Stimulated activated effector memory CD8-positive, alpha-beta T cell treated with anti-CD3 and anti-CD28 coated beads, Interleukin-12 subunit alpha, Interleukin-12 subunit beta, amount 100 ng/mL, for 72 hours (primary cell): ENCODE results near the gene LHPP.
A peak's percentile ranks its signal among the peaks of the same experiment; 100 is the strongest.

Experiments
- ATAC-seq: fragments of 150-1000 bp; cut with Tn5 transposase; 2 replicates; pipeline ENCODE4 v1.10.0; 2021
- DNase-seq, 2 donors: peaks; one replicate each; pipeline ENCODE4 v3.0.0; 2021 to 2022; ENCODE audit warnings: low spot score in 2 of 2
- H3K27ac Mint-ChIP-seq: one replicate; pipeline ENCODE4 v1.8.0; 2022; ENCODE audit warnings: mild to moderate bottlenecking, mixed read lengths
- H3K36me3 Mint-ChIP-seq: one replicate; pipeline ENCODE4 v1.8.0; 2022; ENCODE audit warnings: mild to moderate bottlenecking, mixed read lengths
- H3K4me1 Mint-ChIP-seq: one replicate; pipeline ENCODE4 v1.8.0; 2022; ENCODE audit warnings: mixed read lengths
- H3K4me3 Mint-ChIP-seq: one replicate; pipeline ENCODE4 v1.8.0; 2022; ENCODE audit warnings: mild to moderate bottlenecking, mixed read lengths
- H3K9me3 Mint-ChIP-seq: one replicate; pipeline ENCODE4 v1.8.0; 2022; ENCODE audit warnings: mixed read lengths

The LHPP gene

GRCh38 chr10:124566222-124566888 lies 104.7 kb downstream of the LHPP start:
- Mint-ChIP-seq H3K36me3 (no peaks in the 10 kb centered on the region), H3K4me3 (no peak overlapping the region), H3K4me1 (peaks cover 10% of the 10 kb centered on the region), H3K9me3 (peaks cover 4% of the 10 kb centered on the region), H3K27ac (no peak overlapping the region)
- ATAC-seq (no peak), DNase-seq (no peak)

- H3K4me1 Mint-ChIP-seq, result peaks cover 7% of the 10 kb centered on the region
Measured at GRCh38 chr10:124566981-124567835, 105.6 kb downstream of the LHPP start.

GRCh38 chr10:124568339-124568738 lies 106.7 kb downstream of the LHPP start:
- DNase-seq (no peak), ATAC-seq (no peak)
- peaks cover 6% of the 10 kb centered on the region for H3K4me1 Mint-ChIP-seq
- H3K9me3 Mint-ChIP-seq, result no peaks in the 10 kb centered on the region
- H3K36me3 Mint-ChIP-seq, result no peaks in the 10 kb centered on the region
- no peak overlapping the region for H3K4me3 Mint-ChIP-seq
- no peak overlapping the region for H3K27ac Mint-ChIP-seq

More at GRCh38 chr10:124566981-124567835, 105.6 kb downstream of the LHPP start:
- Mint-ChIP-seq H3K4me3 (no peak overlapping the region), H3K9me3 (no peaks in the 10 kb centered on the region), H3K36me3 (no peaks in the 10 kb centered on the region), H3K27ac (no peak overlapping the region)
- DNase-seq, result no peak
- no peak for ATAC-seq

- H3K4me3 Mint-ChIP-seq, result no peak overlapping the region
- H3K27ac Mint-ChIP-seq, result peak overlapping the region; percentile 8
- H3K9me3 Mint-ChIP-seq, result no peaks in the 10 kb centered on the region
- no peak for DNase-seq
- no peaks in the 10 kb centered on the region for H3K36me3 Mint-ChIP-seq
- peaks cover 6% of the 10 kb centered on the region for H3K4me1 Mint-ChIP-seq
- ATAC-seq, result no peak
Measured at GRCh38 chr10:124568848-124569622, 107.4 kb downstream of the LHPP start.

DNA sequence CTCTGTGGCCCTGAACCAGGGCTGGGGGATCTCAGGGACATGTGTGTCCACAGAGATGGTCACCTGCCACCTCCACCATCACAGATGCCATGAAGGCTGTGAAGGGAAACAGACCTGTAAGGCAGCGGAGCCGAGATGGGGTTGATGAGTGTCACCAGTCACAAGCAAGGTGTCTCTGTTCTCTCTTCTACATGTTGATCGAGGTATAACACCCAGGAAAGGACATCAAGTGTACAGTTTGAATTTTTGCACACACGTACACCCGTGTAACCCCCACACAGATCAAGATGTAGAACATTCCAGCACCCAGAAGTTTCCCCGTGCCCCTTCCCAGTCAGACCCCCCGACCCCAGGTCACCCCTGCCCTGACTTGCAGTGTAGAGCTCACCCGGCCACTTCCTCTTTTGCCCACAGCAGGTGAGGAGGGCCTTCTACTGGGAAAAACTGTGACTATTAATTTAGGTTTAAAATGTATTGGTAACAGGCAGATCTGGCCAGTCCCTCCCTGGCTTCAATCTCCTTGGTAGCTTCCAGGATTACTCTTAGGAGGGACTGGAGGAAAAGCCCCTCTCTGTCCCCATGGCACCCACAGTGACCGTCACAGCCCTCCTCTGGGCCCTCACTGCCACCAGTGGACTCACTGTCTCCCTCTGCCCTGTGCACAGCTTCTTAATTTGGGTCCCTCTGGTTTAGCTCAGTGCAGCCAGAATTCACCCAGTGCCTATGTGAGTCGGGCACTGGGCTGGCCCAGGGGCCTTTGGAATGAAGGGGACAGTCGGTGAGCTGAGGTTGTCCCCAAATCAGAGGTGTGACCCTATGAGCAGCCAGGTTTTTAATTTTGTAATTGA lies 108.2 kb downstream of the LHPP start:
- ATAC-seq (no peak), DNase-seq (no peak)
- Mint-ChIP-seq H3K27ac (no peak overlapping the region), H3K9me3 (no peaks in the 10 kb centered on the region), H3K4me1 (peaks cover 6% of the 10 kb centered on the region), H3K36me3 (no peaks in the 10 kb centered on the region), H3K4me3 (no peak overlapping the region)

DNA sequence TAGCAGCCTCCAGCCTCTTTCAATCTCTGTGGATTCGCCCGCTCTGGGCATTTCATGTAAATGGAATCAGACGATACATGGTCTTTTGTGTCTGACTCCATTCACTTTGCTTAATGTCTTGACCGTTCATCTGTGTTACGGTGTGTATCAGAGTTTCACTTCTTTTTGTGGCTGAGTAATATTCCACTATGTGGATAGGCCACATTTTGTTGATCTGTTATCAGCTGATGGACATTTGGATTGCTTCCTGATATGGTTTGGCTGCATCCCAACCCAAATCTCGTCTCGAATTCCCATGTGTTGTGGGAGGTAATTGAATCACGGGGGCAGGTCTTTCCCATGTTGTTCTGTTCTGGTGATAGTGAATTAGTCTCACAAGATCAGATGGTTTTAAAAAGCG lies 109.0 kb downstream of the LHPP start:
- no peaks in the 10 kb centered on the region for H3K9me3 Mint-ChIP-seq
- ATAC-seq, result no peak
- DNase-seq, result no peak
- H3K4me1 Mint-ChIP-seq, result peaks cover 9% of the 10 kb centered on the region
- no peak overlapping the region for H3K4me3 Mint-ChIP-seq
- no peaks in the 10 kb centered on the region for H3K36me3 Mint-ChIP-seq
- H3K27ac Mint-ChIP-seq, result no peak overlapping the region

- peaks cover 13% of the 10 kb centered on the region for H3K4me1 Mint-ChIP-seq
- ATAC-seq (no peak), DNase-seq (no peak)
- H3K27ac Mint-ChIP-seq, result no peak overlapping the region
- no peak overlapping the region for H3K4me3 Mint-ChIP-seq
- no peaks in the 10 kb centered on the region for H3K9me3 Mint-ChIP-seq
- no peaks in the 10 kb centered on the region for H3K36me3 Mint-ChIP-seq
Measured at GRCh38 chr10:124572751-124573150, 111.1 kb downstream of the LHPP start.

DNA sequence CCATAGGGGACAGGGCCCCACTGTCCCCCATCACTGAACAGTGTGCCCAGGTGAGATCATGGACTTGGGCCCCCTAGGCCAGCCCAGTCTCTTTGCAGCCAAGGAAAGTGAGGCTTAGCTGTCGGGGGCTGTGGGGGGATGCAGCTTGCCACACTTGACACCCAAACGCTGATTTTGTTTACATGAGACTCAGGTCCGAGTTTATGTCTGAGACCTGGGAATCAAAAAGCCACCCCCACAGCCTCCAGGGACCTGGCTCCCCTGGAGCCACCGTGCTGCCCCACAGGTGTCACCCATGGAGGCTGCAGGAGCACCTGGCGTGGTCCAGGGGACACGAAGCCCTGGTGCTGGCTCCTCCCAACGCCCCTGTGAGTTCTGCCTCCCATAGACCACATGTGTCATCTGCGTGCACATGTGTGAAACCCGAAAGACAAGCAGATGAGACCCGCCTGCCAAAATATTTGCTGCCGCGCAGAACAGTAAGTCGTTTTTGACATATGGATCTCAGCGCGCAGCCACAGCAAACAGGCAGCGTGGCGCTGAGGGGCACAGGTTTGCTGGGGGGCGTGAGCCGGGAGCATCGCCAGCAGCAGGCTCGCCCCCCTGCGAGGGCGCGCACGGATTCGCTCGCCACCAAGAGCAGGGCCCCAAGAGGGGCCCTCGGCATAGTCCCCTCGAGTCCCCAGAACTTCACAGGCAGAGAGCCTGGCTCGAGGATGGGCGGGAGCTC lies 112.3 kb downstream of the LHPP start:
- ATAC-seq (no peak), DNase-seq (no peak)
- no peaks in the 10 kb centered on the region for H3K9me3 Mint-ChIP-seq
- H3K4me1 Mint-ChIP-seq, result peaks cover 20% of the 10 kb centered on the region
- H3K27ac Mint-ChIP-seq, result no peak overlapping the region
- no peaks in the 10 kb centered on the region for H3K36me3 Mint-ChIP-seq
- no peak overlapping the region for H3K4me3 Mint-ChIP-seq

DNA sequence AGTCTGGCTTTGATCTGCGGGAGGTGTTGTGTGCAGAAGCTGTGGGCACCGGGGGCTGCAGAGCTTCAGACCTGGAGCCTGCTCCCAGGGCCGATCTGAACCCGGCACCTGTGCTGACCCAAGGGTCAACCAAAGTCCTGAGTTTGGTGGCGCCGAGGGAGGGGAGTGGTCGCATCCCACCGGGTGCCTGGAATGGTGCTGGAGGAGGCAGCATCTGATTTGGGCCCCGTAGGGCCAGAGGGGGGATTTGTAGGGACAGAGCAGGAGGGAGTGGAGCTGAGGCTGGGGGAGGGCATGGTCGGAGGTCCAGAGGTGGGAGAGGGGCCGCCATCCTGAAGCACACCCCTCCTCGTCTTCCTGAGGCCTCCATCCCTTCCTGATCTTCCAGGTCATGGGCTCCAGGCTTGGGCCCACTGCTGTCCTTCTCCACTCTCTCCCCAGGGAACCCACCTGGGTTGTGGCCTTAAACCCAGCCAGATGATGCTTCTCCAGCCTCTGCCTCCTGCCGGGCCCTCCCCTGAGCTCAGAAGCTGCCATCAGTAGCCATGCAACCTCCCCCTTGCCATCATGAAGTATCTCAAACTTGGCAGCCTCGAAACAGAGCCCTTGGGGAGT lies 112.9 kb downstream of the LHPP start:
- H3K4me3 Mint-ChIP-seq, result no peak overlapping the region
- ATAC-seq (no peak), DNase-seq (no peak)
- H3K36me3 Mint-ChIP-seq, result no peaks in the 10 kb centered on the region
- no peak overlapping the region for H3K27ac Mint-ChIP-seq
- H3K9me3 Mint-ChIP-seq, result no peaks in the 10 kb centered on the region
- H3K4me1 Mint-ChIP-seq, result peaks cover 20% of the 10 kb centered on the region

GRCh38 chr10:124575107-124576035 lies 113.7 kb downstream of the LHPP start:
- DNase-seq (no peak), ATAC-seq (no peak)
- no peaks in the 10 kb centered on the region for H3K9me3 Mint-ChIP-seq
- H3K27ac Mint-ChIP-seq, result no peak overlapping the region
- no peaks in the 10 kb centered on the region for H3K36me3 Mint-ChIP-seq
- H3K4me1 Mint-ChIP-seq, result peaks cover 20% of the 10 kb centered on the region
- no peak overlapping the region for H3K4me3 Mint-ChIP-seq

DNA sequence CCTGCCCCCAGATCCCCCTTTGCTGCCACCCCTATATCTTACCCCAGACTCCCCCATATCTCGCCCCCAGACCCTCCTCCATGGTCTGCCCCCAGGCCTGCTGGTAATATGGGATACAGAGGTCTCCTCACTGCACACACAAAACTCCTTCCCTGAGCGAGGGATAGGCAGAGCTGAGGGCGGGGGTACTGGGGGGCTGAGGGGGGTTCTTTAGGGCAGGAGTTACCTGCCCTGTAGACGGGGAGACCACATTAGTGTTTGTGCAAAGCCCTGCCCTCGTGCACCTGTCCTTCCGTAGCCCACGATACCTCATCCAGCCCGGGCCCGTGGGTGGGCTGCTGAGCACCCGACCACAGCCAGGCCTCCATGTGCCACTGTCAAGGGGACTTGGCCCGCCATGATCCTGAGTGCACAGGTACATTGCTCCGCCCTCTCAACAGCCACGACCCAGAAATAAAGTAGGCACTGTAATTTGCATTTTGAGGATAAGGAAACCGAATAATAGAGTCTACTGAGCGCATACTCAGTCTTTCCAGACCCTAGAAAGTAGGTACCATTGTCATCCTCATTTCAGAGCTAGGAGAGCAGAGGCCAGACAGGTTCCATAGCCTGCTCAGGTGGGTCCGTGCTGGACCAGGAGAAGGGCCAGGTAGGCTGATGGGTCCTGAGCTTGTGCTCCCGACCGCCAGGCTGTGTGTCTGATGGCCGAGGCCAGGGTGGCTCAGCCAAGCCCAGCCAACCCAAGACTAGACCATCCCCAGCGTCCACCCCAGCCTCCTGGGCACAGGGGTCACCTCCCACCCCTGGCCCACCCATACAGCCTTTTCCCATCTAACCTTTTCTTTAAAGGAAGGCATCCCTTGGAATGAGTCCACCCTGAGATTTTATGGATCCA lies 115.2 kb downstream of the LHPP start:
- ATAC-seq (no peak), DNase-seq (no peak)
- Mint-ChIP-seq H3K4me3 (no peak overlapping the region), H3K27ac (no peak overlapping the region), H3K4me1 (peaks cover 16% of the 10 kb centered on the region), H3K36me3 (no peaks in the 10 kb centered on the region), H3K9me3 (peaks cover 4% of the 10 kb centered on the region)

- Mint-ChIP-seq H3K4me3 (no peak overlapping the region), H3K27ac (no peak overlapping the region)
- ATAC-seq, result no peak
Measured at GRCh38 chr10:124577651-124578050, 116.0 kb downstream of the LHPP start.

More at GRCh38 chr10:124577651-124578050, 116.0 kb downstream of the LHPP start:
- Mint-ChIP-seq H3K9me3 (peaks cover 4% of the 10 kb centered on the region), H3K4me1 (peaks cover 14% of the 10 kb centered on the region), H3K36me3 (no peaks in the 10 kb centered on the region)
- DNase-seq, result no peak
